CD4-positive, alpha-beta T cell treated with Interleukin-4 for 4 hours (primary cell): Measurements from ENCODE around the gene MEF2C.
"Not testable (repeated sequence)": the region's sequence is repeated elsewhere in the genome, so short reads cannot be mapped to it uniquely, and the experiment has no call there.

Experiments used
- DNase-seq: peaks from one replicate; pipeline ENCODE4 v3.0.0-alpha.2; 2020

Gene MEF2C

GRCh38 chr5:88825584-88826315 is 57.2 kb downstream of the MEF2C start:
- no peak for DNase-seq

DNA sequence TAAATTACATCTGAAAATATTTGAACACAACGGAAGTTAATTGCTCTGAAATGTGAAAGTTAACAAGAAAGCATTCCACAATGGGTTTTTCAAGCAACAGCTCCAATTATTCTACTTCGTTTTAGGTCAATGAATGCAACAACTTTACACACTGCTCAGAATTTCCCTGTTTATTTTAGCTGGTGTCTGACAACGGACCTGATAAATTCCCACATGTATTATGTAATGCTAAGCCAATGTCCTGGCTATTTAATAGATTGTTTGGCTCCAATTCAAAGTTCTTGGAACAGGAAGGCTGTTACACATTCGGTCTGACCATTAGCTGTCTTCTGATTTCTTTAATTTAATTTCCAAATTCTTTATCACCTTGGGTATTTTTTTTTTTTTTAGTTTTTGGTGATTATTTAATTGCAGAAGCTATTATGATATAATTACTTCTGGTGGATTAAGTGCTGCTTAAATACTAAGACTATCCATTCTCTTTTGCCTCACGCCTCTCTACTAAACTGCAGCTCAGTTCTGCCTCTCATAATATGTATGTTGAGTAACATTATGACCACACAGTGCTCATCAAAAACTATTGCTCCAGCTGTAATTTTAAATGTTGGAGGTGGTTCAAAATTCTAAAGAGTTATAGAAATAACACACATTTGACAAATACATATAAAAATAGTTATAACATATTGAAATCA is 57.9 kb downstream of the MEF2C start:
- no peak for DNase-seq

DNA sequence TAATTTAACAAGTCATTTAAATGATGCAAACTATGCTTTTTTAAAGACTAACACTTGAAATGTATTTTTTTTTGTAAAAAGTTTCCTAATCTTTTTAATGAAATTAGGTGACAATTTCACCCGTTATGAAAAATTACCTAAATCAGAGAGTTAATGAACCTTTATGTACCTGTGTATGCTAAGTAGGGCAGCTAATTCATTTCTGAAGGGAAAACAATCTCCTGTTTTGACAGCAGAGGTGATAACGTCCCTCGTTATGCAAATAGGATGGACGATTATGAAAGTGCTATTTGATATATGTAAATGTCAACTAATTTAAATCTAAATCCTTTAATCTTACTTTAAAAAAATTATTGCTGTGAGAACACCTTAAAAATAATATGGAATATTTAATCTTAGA is 58.8 kb downstream of the MEF2C start:
- no peak for DNase-seq

DNA sequence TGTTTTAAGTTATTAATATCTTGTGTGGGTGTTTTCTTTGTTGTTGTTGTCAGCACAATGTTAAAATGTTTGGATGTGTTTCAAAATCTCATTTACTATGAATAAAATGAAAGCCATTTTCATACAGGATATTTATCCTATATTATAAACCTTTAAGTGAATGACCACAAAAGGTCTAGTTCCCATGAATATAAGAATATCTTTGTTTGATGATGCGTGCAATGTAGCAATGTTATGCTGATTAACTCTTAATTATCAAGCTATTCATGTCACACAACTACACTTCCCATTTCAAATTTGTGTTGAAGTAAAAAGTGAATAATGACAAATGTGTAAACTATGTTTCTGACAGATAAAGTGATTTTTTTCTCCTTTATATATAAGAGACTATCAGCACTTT is 59.8 kb downstream of the MEF2C start:
- DNase-seq, result no peak

GRCh38 chr5:88821161-88821560 is 61.8 kb downstream of the MEF2C start:
- no peak for DNase-seq

GRCh38 chr5:88820581-88820980 is 62.4 kb downstream of the MEF2C start:
- no peak for DNase-seq

DNA sequence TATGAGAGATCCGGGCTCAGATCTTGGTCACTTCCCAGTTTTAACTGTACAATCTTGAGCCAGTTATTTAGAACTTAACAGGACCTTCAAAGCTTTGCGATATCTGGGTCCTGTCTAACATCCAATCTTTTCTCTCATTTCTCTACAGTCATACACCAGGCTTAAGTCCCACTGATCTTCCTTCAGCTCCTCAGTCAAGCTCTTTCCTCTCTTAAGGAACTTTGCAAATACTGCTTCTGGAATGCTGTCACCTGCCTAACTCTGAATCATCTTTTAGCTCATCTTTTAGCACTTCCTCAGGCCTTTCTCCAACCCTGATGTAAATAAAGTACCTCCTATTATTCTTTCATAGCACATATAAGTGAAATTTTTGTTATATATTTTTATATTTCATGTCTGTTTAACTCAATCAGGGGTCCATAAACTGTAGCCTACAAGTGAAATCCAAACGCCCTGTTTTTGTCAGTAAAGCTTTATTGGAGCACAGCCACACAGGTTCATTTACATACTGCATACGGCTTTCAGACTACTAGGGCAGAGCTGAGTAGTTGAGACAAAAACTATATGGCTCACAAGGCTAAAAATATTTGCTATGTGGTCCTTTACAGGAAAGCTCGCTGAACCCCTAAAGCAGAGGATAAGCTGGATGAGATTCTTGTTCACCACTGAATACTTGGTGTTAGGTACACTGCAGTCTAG is 63.5 kb downstream of the MEF2C start:
- no peak for DNase-seq

GRCh38 chr5:88818296-88818695 is 64.7 kb downstream of the MEF2C start:
- no peak for DNase-seq

- no peak for DNase-seq
These were observed 66.8 kb downstream of the MEF2C start for GRCh38 chr5:88816195-88816594.

DNA sequence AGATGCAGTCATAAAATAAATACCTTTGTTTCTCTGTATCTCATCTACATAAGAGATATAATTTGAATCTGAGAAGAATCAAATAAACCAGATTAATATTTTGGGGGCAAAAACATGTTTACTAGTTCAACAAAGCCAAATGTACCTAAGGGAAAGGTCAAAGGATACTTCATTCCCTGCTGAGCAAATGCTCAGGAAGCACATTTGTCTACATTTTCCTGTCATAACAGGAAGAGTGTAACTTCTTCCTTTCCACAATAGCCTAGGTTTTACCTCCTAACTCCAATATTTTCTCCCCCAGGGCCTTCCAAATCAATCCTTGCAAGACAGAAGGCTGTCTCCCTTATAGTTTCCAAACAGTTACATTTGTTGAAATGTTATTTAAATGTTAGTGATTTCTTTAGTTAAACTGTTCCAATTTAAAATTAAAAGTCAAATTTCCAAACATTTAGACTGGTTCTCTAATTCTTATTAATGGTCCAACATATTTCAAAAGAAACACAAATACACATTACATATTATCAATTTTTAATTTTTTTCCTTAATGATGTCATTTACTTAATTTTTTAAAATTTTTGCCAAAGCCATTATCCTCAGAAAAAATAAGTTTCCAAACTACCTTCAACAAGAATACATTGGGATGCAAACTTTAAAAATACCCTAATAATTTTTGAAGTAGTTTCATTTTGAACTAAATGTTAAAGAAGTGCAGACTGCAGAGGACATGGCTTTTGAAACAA is 67.8 kb downstream of the MEF2C start:
- no peak for DNase-seq

- DNase-seq, result no peak
These were observed 69.0 kb downstream of the MEF2C start for GRCh38 chr5:88813805-88814575.

DNA sequence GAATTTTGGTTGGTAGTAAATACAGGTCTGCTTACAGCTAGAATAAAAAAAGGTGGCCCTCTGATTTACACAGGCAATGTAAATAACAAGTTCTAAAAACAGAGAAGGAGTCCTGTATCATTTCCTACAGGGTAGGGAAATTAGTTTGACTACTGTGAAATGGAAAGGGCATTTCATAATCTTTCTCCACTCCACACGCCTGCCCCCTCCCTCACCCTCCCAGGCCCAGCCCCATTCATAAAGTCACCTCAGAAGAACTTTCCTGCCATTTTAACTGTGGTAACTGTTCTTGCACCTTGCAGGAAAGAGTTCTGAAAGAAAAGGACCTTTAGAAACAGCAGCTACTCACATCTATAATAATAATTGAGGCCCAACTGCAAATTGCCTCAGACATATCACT is 69.7 kb downstream of the MEF2C start:
- no peak for DNase-seq

DNA sequence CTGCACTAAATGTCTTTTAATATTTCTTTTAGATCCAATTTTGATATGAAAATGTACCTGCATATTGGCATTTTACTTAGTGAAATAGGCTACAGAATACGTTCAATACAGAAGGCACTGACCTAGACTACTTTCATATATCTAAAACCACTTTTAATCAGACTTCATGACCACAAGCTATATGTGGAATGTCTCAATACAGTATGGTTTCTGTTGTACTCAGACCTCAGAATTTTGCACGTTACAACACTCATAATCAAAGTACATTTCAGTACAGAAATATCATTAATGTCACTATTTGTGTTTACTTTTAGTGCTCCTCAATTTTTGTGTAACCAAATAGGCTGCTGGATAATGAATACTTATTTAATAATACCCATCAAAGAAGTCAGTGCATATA is 74.8 kb downstream of the MEF2C start:
- no peak for DNase-seq

DNA sequence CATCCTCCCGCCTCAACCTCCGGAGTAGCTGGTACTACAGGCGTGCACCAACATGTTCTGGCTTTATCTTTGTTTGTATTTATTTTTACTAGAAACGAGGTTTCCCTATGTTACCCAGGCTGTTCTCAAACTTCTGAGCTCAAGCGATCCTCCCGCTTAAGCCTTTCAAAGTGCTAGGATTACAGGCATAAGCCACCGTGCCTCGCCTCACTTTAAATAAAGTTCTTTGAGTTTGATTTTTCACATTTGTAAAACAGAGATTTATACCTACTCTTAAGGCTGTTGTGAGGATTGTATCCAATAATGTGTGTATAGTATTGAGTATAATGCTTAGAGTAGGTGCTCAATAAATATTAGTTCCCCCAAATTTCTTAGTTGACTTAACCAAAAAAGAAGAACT is 75.7 kb downstream of the MEF2C start:
- DNase-seq, result no peak

DNA sequence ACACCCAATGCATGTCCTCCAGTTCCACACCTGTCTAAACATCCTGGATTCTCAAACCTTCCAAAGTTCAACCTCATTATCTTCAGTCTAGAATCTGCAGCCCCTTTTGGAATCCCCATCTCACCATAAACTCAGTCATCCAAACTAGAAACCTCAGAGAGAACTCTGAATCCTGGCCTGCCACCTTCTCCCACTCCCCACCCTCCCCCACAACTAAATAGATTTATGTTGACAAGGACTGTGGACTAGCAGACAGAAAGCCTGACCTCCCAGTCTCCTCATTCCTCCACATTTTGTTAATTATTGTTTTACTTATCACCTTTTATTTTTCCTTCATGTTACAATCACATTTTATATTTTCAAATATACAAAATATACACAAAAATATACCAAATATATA is 76.6 kb downstream of the MEF2C start:
- DNase-seq, result no peak

DNA sequence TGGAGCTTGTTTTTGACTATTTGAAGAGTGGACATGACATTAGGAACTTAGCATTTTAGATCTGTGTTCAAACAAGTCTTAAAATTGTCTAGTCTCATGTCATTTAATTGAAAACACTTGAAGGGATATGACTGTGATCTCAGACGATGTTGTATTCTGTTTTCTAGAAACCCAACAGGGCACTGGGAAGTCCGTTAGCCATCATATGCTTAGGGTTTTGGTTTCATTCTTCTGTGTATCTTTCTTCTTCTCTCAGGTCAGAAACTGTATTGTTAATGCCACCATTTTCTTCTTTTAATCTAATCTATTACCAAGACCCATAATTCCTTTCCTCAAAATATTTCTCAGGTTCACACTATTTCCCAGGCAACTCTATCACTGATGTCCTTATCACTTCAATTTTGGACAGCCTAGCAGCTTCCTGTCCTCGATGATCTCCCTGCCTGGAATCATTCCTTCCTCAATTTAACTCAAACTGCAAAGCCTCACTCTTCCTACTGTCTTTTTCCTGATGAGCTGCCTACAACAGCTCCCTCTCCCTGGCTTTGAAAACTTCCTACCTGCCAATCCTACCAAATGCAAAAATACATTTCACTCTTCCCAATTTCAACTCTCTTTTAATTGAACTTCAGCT is 77.7 kb downstream of the MEF2C start:
- DNase-seq, result no peak

DNA sequence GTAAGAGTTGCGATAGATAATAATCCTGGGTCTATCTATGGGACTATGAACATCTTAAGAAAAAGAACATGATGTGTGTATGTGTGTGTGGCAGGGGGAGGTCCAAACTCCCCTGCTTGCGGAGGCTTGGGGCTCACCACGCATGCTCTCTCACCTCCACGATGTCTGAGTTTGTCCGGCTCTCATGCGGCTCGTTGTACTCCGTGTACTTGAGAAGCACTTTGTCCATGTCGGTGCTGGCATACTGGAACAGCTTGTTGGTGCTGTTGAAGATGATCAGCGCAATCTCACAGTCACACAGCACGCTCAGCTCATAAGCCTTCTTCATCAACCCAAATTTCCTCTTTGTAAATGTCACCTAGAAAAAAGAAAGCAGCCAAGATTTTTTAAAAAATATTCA is 78.5 kb downstream of the MEF2C start:
- DNase-seq, result no peak

DNA sequence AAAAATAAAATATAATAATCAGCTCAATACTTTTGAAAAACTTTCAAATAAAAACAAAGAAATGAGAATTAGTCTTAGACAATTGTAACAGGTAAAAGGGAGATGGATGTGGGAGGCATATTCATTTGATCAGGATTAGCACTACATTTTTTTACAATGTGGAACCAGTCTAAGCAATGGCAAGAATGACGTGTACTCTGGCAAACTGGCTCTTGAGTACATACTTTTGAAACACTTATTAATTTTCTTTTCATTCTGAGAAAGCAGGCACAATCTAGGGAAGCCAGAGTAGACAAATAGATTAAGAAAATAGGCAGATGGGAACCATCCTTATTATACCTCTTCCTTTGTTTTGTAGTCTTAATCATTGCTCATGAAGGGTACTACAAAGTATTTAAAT is 79.7 kb downstream of the MEF2C start:
- DNase-seq, result no peak

GRCh38 chr5:88799938-88800535 is 82.9 kb downstream of the MEF2C start:
- DNase-seq, result no peak

- not testable (repeated sequence) for DNase-seq
These were observed 84.1 kb downstream of the MEF2C start for GRCh38 chr5:88798933-88799332.

DNA sequence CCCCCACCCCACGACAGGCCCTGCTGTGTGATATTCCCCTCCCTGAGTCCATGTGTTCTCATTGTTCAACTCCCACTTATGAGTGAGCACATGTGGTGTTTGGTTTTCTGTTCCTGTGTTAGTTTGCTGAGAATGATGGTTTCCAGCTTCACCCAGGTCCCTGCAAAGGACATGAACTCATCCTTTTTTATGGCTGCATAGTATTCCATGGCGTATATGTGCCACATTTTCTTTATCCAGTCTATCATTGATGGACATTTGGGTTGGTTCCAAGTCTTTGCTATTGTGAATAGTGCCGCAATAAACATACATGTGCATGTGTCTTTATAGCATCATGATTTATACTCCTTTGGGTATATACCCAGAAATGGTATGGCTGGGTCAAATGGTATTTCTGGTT is 89.2 kb downstream of the MEF2C start:
- not testable (repeated sequence) for DNase-seq
